ENCODE results near the gene PTPRR. TPM values are rescaled to one million over a fixed set of nuclear protein-coding genes. Genes with fewer than 3 reads are reported as not detected.
"Not testable (repeated sequence)": the region's sequence is repeated elsewhere in the genome, so short reads cannot be mapped to it uniquely, and the experiment has no call there.

PTPRR gene
- total RNA-seq, 4 donors from 2014 or later: 0.15 TPM; not detected in 3

GRCh38 chr12:70815971-70816391 lies 104.6 kb downstream of the PTPRR start:
- WGBS, 2 donors: 69 to 81% methylated on average over 2 of the region's 2 CpGs

GRCh38 chr12:70815056-70815455 lies 105.5 kb downstream of the PTPRR start:
- WGBS, 2 donors: 87 to 93% methylated on average over 2 of the region's 2 CpGs
- intact Hi-C loops (cut with DNase I; ENCODE audit: low total_unique reads): no loop called here
- DNase-seq (ENCODE audit: low spot score in 2 of 2): no peak
- TF ChIP-seq POLR2A (IDR thresholded peaks at IDR 0.05): no peak
- no peak for TF ChIP-seq CTCF (IDR thresholded peaks at IDR 0.05)
- H3K4me3 ChIP-seq (ENCODE audit: low read depth, poor library complexity, severe bottlenecking): no peak overlapping the region

More at GRCh38 chr12:70815971-70816391, 104.6 kb downstream of the PTPRR start:
- intact Hi-C loops (cut with DNase I; ENCODE audit: low total_unique reads): no loop called here
- no peak for TF ChIP-seq POLR2A (IDR thresholded peaks at IDR 0.05)
- TF ChIP-seq CTCF (IDR thresholded peaks at IDR 0.05): no peak
- no peak for DNase-seq (ENCODE audit: low spot score in 2 of 2)
- H3K4me3 ChIP-seq (ENCODE audit: low read depth, poor library complexity, severe bottlenecking): no peak overlapping the region

GRCh38 chr12:70813559-70813958 lies 107.0 kb downstream of the PTPRR start:
- DNase-seq (ENCODE audit: low spot score in 2 of 2): no peak
- 80 to 82% methylated on average over 4 of the region's 4 CpGs for WGBS, 2 donors
- no peak overlapping the region for H3K4me3 ChIP-seq (ENCODE audit: low read depth, poor library complexity, severe bottlenecking)
- intact Hi-C loops (cut with DNase I; ENCODE audit: low total_unique reads): no loop called here
- TF ChIP-seq POLR2A (IDR thresholded peaks at IDR 0.05): no peak
- TF ChIP-seq CTCF (IDR thresholded peaks at IDR 0.05): no peak

GRCh38 chr12:70812136-70812535 lies 108.4 kb downstream of the PTPRR start:
- TF ChIP-seq POLR2A (IDR thresholded peaks at IDR 0.05): no peak
- TF ChIP-seq CTCF (IDR thresholded peaks at IDR 0.05): no peak
- no peak for DNase-seq (ENCODE audit: low spot score in 2 of 2)
- 64 to 69% methylated on average over 3 of the region's 3 CpGs for WGBS, 2 donors
- intact Hi-C loops (cut with DNase I; ENCODE audit: low total_unique reads): no loop called here
- no peak overlapping the region for H3K4me3 ChIP-seq (ENCODE audit: low read depth, poor library complexity, severe bottlenecking)

GRCh38 chr12:70809887-70810286 lies 110.7 kb downstream of the PTPRR start:
- TF ChIP-seq POLR2A (IDR thresholded peaks at IDR 0.05) (no peak), CTCF (IDR thresholded peaks at IDR 0.05) (no peak)
- intact Hi-C loops (cut with DNase I; ENCODE audit: low total_unique reads): no loop called here
- DNase-seq (ENCODE audit: low spot score in 2 of 2): no peak
- WGBS, 2 donors: 84 to 85% methylated on average over 4 of the region's 4 CpGs
- no peak overlapping the region for H3K4me3 ChIP-seq (ENCODE audit: low read depth, poor library complexity, severe bottlenecking)

GRCh38 chr12:70807993-70808392 lies 112.5 kb downstream of the PTPRR start:
- DNase-seq (ENCODE audit: low spot score in 2 of 2); H3K4me3 ChIP-seq (ENCODE audit: low read depth, poor library complexity, severe bottlenecking); intact Hi-C loops (cut with DNase I; ENCODE audit: low total_unique reads): not testable (repeated sequence)
- WGBS, 2 donors: 46 to 59% methylated on average over 2 of the region's 2 CpGs
